Measurements from ENCODE around the gene GPR32. TPM values are rescaled to one million over a fixed set of nuclear protein-coding genes. Genes with fewer than 3 reads are reported as not detected.

GPR32 gene
- total RNA-seq, 1 donor from 2014 or later, result not detected

DNA sequence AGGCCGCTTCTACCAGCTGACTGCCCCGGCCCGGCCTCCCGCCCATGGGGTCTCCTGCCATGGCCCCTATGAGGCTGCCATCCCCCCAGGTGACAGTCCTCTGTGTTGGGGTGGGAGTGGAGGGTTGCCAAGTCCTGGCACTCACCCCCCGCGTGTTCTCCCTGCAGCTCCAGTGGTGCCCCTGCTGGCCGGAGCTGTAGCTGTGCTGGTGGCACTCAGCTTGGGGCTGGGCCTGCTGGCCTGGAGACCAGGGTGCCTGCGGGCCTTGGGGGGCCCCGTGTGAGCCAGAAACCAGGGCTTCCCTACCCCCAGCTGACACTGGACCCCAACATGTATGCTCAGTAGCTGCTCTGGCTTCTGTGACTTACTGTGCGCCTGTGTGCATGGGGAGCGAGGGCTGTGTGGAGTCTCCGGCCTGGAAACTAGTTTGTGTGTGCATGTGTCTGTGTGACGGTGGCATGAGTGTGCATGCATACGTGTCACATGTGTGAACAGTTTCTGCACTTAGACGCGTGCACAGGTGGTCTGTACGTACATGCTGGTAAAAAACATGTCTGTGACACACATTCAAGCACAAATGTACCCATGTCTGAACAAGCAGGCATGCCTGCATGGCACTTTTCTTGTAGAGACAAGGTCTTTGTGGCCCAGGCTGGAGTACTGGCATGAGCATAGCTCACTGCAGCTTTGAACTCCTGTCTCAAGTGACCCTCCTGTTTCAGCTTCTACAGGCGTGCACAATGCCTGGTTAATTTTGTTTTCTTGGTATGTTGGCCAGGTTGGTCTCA is 24.8 kb downstream of the GPR32 start:
- H3K9me3 Mint-ChIP-seq (ENCODE audit: low read depth), result no peaks in the 10 kb centered on the region
- peaks cover 8% of the 10 kb centered on the region for H3K36me3 Mint-ChIP-seq (ENCODE audit: low read depth)
- no peak for DNase-seq (ENCODE audit: low spot score)
- no peak overlapping the region for H3K4me3 Mint-ChIP-seq (ENCODE audit: unreplicated experiment)
- no peaks in the 10 kb centered on the region for H3K27me3 Mint-ChIP-seq (ENCODE audit: low read depth)
- H3K4me1 Mint-ChIP-seq (ENCODE audit: low read depth), result no peaks in the 10 kb centered on the region
- H3K27ac Mint-ChIP-seq (ENCODE audit: unreplicated experiment), result no peak overlapping the region
- TF ChIP-seq CTCF (IDR thresholded peaks at IDR 0.05), result no peak

- no peaks in the 10 kb centered on the region for H3K27me3 Mint-ChIP-seq (ENCODE audit: low read depth)
- no peak for TF ChIP-seq CTCF (IDR thresholded peaks at IDR 0.05)
- H3K27ac Mint-ChIP-seq (ENCODE audit: unreplicated experiment), result no peak overlapping the region
- no peak overlapping the region for H3K4me3 Mint-ChIP-seq (ENCODE audit: unreplicated experiment)
- no peak for DNase-seq (ENCODE audit: low spot score)
- no peaks in the 10 kb centered on the region for H3K9me3 Mint-ChIP-seq (ENCODE audit: low read depth)
- peaks cover 10% of the 10 kb centered on the region for H3K36me3 Mint-ChIP-seq (ENCODE audit: low read depth)
- H3K4me1 Mint-ChIP-seq (ENCODE audit: low read depth), result no peaks in the 10 kb centered on the region
Observed at GRCh38 chr19:50795664-50796073, 25.4 kb downstream of the GPR32 start.

- Mint-ChIP-seq H3K27ac (ENCODE audit: unreplicated experiment) (no peak overlapping the region), H3K4me3 (ENCODE audit: unreplicated experiment) (no peak overlapping the region)
- DNase-seq (ENCODE audit: low spot score), result no peak
Observed at GRCh38 chr19:50796128-50796633, 25.9 kb downstream of the GPR32 start.

GRCh38 chr19:50796634-50797428 is 26.6 kb downstream of the GPR32 start:
- Mint-ChIP-seq H3K27ac (ENCODE audit: unreplicated experiment) (no peak overlapping the region), H3K4me1 (ENCODE audit: low read depth) (no peaks in the 10 kb centered on the region)
- no peak for TF ChIP-seq CTCF (IDR thresholded peaks at IDR 0.05)

More at GRCh38 chr19:50796128-50796633, 25.9 kb downstream of the GPR32 start:
- no peak for TF ChIP-seq CTCF (IDR thresholded peaks at IDR 0.05)
- no peaks in the 10 kb centered on the region for H3K9me3 Mint-ChIP-seq (ENCODE audit: low read depth)
- no peaks in the 10 kb centered on the region for H3K27me3 Mint-ChIP-seq (ENCODE audit: low read depth)
- H3K4me1 Mint-ChIP-seq (ENCODE audit: low read depth), result no peaks in the 10 kb centered on the region
- H3K36me3 Mint-ChIP-seq (ENCODE audit: low read depth), result peaks cover 14% of the 10 kb centered on the region

GRCh38 chr19:50797429-50797780 is 27.1 kb downstream of the GPR32 start:
- Mint-ChIP-seq H3K9me3 (ENCODE audit: low read depth) (no peaks in the 10 kb centered on the region), H3K36me3 (ENCODE audit: low read depth) (peaks cover 17% of the 10 kb centered on the region), H3K4me1 (ENCODE audit: low read depth) (peaks cover 3% of the 10 kb centered on the region), H3K27ac (ENCODE audit: unreplicated experiment) (no peak overlapping the region), H3K4me3 (ENCODE audit: unreplicated experiment) (no peak overlapping the region), H3K27me3 (ENCODE audit: low read depth) (no peaks in the 10 kb centered on the region)
- TF ChIP-seq CTCF (IDR thresholded peaks at IDR 0.05), result no peak
- DNase-seq (ENCODE audit: low spot score), result no peak

More at GRCh38 chr19:50796634-50797428, 26.6 kb downstream of the GPR32 start:
- Mint-ChIP-seq H3K27me3 (ENCODE audit: low read depth) (no peaks in the 10 kb centered on the region), H3K4me3 (ENCODE audit: unreplicated experiment) (no peak overlapping the region), H3K36me3 (ENCODE audit: low read depth) (peaks cover 15% of the 10 kb centered on the region), H3K9me3 (ENCODE audit: low read depth) (no peaks in the 10 kb centered on the region)
- no peak for DNase-seq (ENCODE audit: low spot score)

Data from chondrocyte (in vitro differentiated cells).